ENCODE results near the gene SPOCK3. TPM values are rescaled to one million over a fixed set of nuclear protein-coding genes. Genes with fewer than 3 reads are reported as not detected.

The SPOCK3 gene
- total RNA-seq, 2 donors from 2014 or later, result 21.1 to 22.5 TPM

DNA sequence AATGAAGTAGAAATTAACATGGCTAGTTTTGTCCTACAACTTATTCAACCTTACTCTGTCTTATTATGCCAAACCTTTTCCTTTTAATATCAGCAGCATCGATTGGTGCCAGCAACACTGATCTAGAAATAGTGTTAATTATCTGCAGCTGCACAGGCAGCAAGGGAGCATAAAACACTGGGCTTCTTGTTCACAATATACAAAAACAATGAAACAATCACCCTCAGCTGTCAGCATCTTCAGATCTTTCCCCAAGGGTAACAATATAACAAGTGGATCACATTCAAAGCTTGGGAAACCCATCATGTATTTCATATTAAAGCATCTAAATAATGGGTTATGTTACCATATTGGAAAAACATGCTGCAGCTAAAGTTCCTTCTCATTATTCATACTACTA is 238.1 kb downstream of the SPOCK3 start:
- 80 to 87% methylated on average over 1 of the region's 1 CpG for WGBS, 2 experiments (ENCODE audit: insufficient coverage in 1 of 2, insufficient read length in 1 of 2)
- H3K4me3 ChIP-seq (ENCODE audit: low read length), result no peak overlapping the region
- Mint-ChIP-seq H3K4me3 (no peak overlapping the region), H3K27me3 (ENCODE audit: insufficient read depth) (peaks cover 31% of the 10 kb centered on the region), H3K36me3 (ENCODE audit: low read depth) (no peaks in the 10 kb centered on the region), H3K27ac (no peak overlapping the region), H3K4me1 (peaks cover 5% of the 10 kb centered on the region), H3K9me3 (no peaks in the 10 kb centered on the region)
- TF ChIP-seq, protein P1, sequence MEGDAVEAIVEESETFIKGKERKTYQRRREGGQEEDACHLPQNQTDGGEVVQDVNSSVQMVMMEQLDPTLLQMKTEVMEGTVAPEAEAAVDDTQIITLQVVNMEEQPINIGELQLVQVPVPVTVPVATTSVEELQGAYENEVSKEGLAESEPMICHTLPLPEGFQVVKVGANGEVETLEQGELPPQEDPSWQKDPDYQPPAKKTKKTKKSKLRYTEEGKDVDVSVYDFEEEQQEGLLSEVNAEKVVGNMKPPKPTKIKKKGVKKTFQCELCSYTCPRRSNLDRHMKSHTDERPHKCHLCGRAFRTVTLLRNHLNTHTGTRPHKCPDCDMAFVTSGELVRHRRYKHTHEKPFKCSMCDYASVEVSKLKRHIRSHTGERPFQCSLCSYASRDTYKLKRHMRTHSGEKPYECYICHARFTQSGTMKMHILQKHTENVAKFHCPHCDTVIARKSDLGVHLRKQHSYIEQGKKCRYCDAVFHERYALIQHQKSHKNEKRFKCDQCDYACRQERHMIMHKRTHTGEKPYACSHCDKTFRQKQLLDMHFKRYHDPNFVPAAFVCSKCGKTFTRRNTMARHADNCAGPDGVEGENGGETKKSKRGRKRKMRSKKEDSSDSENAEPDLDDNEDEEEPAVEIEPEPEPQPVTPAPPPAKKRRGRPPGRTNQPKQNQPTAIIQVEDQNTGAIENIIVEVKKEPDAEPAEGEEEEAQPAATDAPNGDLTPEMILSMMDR (conservative IDR thresholded peaks at IDR 0.05), result no peak
- no peak for DNase-seq
- H3K4me1 ChIP-seq (ENCODE audit: control insufficient read depth, insufficient read depth, low read length), result no peaks in the 10 kb centered on the region
- no peak overlapping the region for H3K27ac ChIP-seq (ENCODE audit: low read depth, low read length)
- no peaks in the 10 kb centered on the region for H3K9me3 ChIP-seq (ENCODE audit: control insufficient read depth, low read length)
- peaks cover 12% of the 10 kb centered on the region for H3K27me3 ChIP-seq (ENCODE audit: control insufficient read depth, insufficient read depth, low read length, poor library complexity, severe bottlenecking)
- no peaks in the 10 kb centered on the region for H3K36me3 ChIP-seq (ENCODE audit: control insufficient read depth, insufficient read depth, low read length)
- H3K9ac ChIP-seq (ENCODE audit: extremely low read depth, low read length, poor library complexity, severe bottlenecking), result no peak overlapping the region

DNA sequence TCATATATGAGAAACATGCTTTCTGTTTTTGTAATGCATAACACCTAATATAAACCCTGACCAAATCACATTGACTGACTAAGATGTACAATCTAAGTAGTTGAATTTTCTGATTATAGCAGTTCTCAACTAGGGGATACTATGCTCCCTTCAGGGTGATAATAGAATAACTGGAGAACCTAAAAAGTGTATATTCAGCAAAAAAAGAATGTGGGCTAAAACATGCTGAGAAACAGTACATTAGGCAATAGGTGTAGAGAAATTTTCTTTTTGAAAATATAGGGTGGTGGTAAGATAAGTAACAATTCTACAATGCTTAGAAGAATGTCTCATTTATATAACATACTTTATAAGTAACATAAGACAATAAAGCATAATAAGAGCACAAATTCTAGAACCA is 239.6 kb downstream of the SPOCK3 start:
- Histone ChIP-seq H3K36me3 (ENCODE audit: control insufficient read depth, insufficient read depth, low read length) (no peaks in the 10 kb centered on the region), H3K27me3 (ENCODE audit: control insufficient read depth, insufficient read depth, low read length, poor library complexity, severe bottlenecking) (peaks cover 6% of the 10 kb centered on the region), H3K27ac (ENCODE audit: low read depth, low read length) (no peak overlapping the region), H3K4me3 (ENCODE audit: low read length) (no peak overlapping the region), H3K4me1 (ENCODE audit: control insufficient read depth, insufficient read depth, low read length) (no peaks in the 10 kb centered on the region), H3K9ac (ENCODE audit: extremely low read depth, low read length, poor library complexity, severe bottlenecking) (no peak overlapping the region), H3K9me3 (ENCODE audit: control insufficient read depth, low read length) (no peaks in the 10 kb centered on the region)
- H3K9me3 Mint-ChIP-seq, result no peaks in the 10 kb centered on the region
- TF ChIP-seq, protein P1 (conservative IDR thresholded peaks at IDR 0.05), result no peak
- no peaks in the 10 kb centered on the region for H3K36me3 Mint-ChIP-seq (ENCODE audit: low read depth)
- no peak for DNase-seq
- peaks cover 6% of the 10 kb centered on the region for H3K4me1 Mint-ChIP-seq
- H3K27me3 Mint-ChIP-seq (ENCODE audit: insufficient read depth), result peaks cover 30% of the 10 kb centered on the region
- no peak overlapping the region for H3K27ac Mint-ChIP-seq
- H3K4me3 Mint-ChIP-seq, result no peak overlapping the region

DNA sequence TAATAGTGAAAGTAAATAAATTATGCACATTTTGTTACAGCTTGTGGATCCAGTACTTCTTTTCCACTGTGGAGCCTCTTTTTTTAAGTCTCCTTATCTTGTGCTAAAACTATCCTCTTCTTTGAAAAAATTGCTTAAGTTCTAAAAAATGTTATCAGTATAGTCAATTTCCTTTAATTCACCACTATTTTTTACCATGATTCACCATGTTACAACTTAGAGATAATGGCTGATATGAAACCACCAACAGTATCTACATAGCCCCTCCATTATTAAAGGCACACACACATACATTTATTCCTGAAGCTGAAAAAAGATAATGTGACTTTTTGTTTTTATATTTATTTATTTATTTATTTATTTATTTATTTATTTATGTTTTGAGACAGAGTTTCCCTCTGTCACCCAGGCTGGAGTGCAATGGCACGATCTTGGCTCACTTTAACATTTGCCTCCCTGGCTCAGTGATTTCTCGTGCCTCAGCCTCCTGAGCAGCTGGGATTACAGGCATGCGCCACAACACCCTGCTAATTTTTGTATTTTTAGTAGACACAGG is 243.2 kb downstream of the SPOCK3 start:
- no peak overlapping the region for H3K27ac Mint-ChIP-seq
- Histone ChIP-seq H3K4me1 (ENCODE audit: control insufficient read depth, insufficient read depth, low read length) (no peaks in the 10 kb centered on the region), H3K36me3 (ENCODE audit: control insufficient read depth, insufficient read depth, low read length) (no peaks in the 10 kb centered on the region), H3K9me3 (ENCODE audit: control insufficient read depth, low read length) (no peaks in the 10 kb centered on the region), H3K4me3 (ENCODE audit: low read length) (no peak overlapping the region), H3K27me3 (ENCODE audit: control insufficient read depth, insufficient read depth, low read length, poor library complexity, severe bottlenecking) (peaks cover 4% of the 10 kb centered on the region), H3K9ac (ENCODE audit: extremely low read depth, low read length, poor library complexity, severe bottlenecking) (no peak overlapping the region), H3K27ac (ENCODE audit: low read depth, low read length) (no peak overlapping the region)
- no peaks in the 10 kb centered on the region for H3K36me3 Mint-ChIP-seq (ENCODE audit: low read depth)
- WGBS, 2 experiments (ENCODE audit: insufficient coverage in 1 of 2, insufficient read length in 1 of 2), result 85 to 91% methylated on average over 2 to 3 of the region's 3 CpGs
- no peaks in the 10 kb centered on the region for H3K9me3 Mint-ChIP-seq
- H3K4me3 Mint-ChIP-seq, result no peak overlapping the region
- H3K4me1 Mint-ChIP-seq, result peaks cover 1% of the 10 kb centered on the region
- TF ChIP-seq, protein P1 (conservative IDR thresholded peaks at IDR 0.05), result no peak
- DNase-seq, result no peak
- peaks cover 3% of the 10 kb centered on the region for H3K27me3 Mint-ChIP-seq (ENCODE audit: insufficient read depth)
